ENCODE data around the gene LRRTM2.

Gene LRRTM2

DNA sequence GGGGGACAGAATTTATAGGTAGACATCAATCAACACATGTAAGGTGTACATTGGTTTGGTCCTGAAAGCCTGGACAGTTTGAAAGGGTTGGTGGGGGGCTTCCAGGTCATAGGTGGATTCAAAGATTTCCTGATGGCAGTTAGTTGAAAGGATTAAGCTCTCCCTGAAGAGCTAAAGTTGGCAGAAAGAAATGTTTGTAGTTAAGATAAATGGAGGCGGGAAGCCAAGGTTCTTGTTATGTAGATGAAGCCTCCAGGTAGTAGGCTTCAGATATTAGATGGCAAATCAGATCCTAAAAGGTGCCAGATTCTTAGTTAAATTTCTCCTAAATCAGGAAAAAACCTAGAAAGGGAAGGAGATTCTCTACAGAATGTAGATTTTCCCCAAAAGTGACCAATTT lies 9.0 kb upstream of the LRRTM2 start:
- peak; percentile 25 for DNase-seq (ENCODE audit: low read depth, low spot score)

- DNase-seq (ENCODE audit: low read depth, low spot score) = no peak
These were observed 8.1 kb upstream of the LRRTM2 start for GRCh38 chr5:138883211-138883610.

DNA sequence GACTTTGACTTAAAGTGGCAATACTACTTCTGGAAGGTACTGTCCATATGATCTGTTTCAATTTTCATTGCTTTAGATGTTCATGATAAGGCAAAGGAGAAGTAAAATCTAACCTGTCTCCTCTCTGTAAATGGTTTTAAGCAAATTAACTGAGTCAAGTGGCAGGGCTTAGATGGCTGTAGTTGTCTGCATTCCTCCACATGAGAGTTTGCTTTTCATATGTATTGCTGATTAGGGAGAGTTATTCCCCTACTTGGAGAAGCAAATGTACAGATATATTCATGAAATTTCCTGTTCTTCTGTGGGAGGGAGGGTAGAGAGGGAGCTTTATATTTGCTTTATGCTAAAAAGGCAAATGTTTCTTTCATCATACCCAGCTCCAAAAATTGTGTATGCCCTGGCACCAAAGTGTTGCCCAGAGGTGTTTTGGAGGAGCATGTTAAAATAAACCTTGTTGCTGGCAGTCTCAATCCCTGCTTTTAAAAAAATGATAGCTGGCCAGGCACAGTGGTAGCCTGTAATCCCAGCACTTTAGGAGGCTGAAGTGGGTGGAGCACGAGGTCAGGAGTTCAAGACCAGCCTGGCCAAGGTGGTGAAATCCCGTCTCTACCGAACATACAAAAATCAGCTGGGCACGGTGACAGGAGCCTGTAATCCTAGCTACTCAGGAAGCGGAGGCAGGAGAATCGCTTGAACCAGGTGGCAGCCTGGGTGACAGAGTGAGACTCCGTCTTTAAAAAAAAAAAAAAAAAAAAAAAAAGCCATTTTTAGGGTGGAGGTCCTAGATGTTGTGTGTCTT lies 3.5 kb upstream of the LRRTM2 start:
- DNase-seq (ENCODE audit: low read depth, low spot score) = no peak

GRCh38 chr5:138876811-138877210 lies 1.7 kb upstream of the LRRTM2 start:
- DNase-seq (ENCODE audit: low read depth, low spot score) = no peak

- no peak for DNase-seq (ENCODE audit: low read depth, low spot score)
These were observed 811 bp upstream of the LRRTM2 start for GRCh38 chr5:138875946-138876345.

GRCh38 chr5:138875552-138875875 lies 379 bp upstream of the LRRTM2 start:
- DNase-seq (ENCODE audit: low read depth, low spot score) = no peak

DNA sequence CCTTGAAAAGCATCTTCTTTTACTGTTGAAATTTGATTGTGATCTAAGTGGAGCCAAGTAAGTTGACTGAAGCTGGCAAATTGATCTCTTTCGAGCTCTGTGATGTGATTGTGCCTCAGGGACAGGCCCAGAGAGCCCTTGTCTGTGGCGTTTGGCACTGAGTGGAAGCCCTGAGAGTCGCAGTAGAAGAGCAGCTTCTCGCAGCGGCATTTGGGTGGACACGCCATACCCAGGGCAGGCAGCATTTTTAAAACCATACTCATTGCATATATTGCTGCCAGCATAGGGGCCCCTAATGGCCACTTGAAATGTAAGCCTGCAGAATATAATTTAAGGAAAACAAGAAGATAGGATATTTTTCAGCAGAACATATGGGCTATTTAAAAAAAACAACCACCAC lies 894 bp downstream of the LRRTM2 start:
- no peak for DNase-seq (ENCODE audit: low read depth, low spot score)

- DNase-seq (ENCODE audit: low read depth, low spot score) = no peak
These were observed 1.5 kb downstream of the LRRTM2 start for GRCh38 chr5:138873466-138874221.

- DNase-seq (ENCODE audit: low read depth, low spot score) = no peak
These were observed 2.2 kb downstream of the LRRTM2 start for GRCh38 chr5:138872841-138873465.

GRCh38 chr5:138870611-138871010 lies 4.5 kb downstream of the LRRTM2 start:
- DNase-seq (ENCODE audit: low read depth, low spot score) = no peak

GRCh38 chr5:138869763-138870500 lies 5.2 kb downstream of the LRRTM2 start:
- no peak for DNase-seq (ENCODE audit: low read depth, low spot score)

GRCh38 chr5:138869038-138869437 lies 6.1 kb downstream of the LRRTM2 start:
- no peak for DNase-seq (ENCODE audit: low read depth, low spot score)

- DNase-seq (ENCODE audit: low read depth, low spot score) = no peak
These were observed 8.1 kb downstream of the LRRTM2 start for GRCh38 chr5:138867011-138867410.

- no peak for DNase-seq (ENCODE audit: low read depth, low spot score)
These were observed 22.0 kb downstream of the LRRTM2 start for GRCh38 chr5:138853132-138853531.

GRCh38 chr5:138850865-138851435 lies 24.2 kb downstream of the LRRTM2 start:
- DNase-seq (ENCODE audit: low read depth, low spot score) = no peak

- DNase-seq (ENCODE audit: low read depth, low spot score) = no peak
These were observed 25.3 kb downstream of the LRRTM2 start for GRCh38 chr5:138849882-138850281.

DNA sequence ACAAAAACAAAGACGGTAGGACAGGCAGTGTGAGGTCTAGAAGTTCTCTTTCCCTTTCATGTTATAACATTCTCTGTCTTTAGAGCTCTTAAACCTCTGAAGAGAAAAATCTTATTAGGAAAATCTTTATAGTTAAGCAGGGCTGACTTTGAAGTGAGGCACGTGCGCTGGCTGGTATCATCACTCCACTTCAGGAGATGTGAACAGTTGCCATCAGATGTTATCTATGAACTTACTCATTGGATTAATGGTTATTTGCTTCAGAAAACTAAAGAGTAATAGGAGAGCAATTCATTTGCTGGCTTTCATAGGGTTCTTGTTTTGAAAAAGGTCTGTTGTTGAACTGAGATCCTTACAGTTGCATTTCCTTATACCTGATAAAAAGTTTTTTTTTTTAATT lies 25.7 kb downstream of the LRRTM2 start:
- DNase-seq (ENCODE audit: low read depth, low spot score) = no peak

GRCh38 chr5:138844812-138845513 lies 30.2 kb downstream of the LRRTM2 start:
- DNase-seq (ENCODE audit: low read depth, low spot score) = no peak

GRCh38 chr5:138844125-138844461 lies 31.0 kb downstream of the LRRTM2 start:
- no peak for DNase-seq (ENCODE audit: low read depth, low spot score)

- DNase-seq (ENCODE audit: low read depth, low spot score) = no peak
These were observed 31.6 kb downstream of the LRRTM2 start for GRCh38 chr5:138843316-138844124.

All from ELF-1 (cell line).